GM19099 (cell line): Measurements from ENCODE around the gene SSBP4.
A peak's percentile ranks its signal among the peaks of the same experiment; 100 is the strongest.

ENCODE experiments used
- POLR2A ChIP-seq: IDR thresholded peaks from 3 replicates; pipeline ENCODE4 v1.6.1; 2011; ENCODE audit warnings: low read depth; ENCODE audit not compliant: insufficient read length; ENCODE audit errors: extremely low read depth

The SSBP4 gene

DNA sequence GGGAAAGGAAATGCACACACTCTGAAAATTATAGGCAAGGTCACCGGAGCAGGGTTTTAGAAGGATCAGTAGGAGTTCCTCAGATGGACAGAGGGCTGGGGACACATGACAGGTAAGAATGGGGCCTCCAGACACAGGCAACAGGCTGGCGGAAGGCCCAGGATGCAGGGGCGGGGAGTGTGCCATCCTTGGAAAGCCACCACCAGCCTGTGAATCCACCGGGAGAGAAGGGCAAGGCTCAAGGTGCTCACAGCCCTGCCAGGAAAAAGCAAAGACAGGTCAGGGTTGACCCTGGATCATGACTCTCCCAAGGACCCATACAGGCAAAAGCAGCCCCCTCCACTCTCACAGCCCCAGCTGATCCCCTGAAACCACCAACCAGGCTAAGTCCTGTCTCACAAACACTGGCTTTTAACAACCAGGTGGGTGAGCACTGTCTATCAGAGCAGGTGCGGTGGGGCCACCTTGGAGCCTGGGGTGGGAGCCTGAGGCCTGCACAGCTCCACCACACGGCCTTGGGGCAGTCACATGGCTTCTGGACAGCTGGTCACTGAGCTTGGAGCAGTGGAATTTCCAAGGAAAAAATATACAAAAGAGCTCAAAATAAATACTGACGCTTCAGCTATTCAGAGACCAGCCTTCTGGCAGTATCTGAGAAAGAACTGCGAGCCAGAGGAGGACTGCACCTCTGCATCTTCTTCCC, 54.0 kb downstream of the SSBP4 start:
- no peak for TF ChIP-seq POLR2A

DNA sequence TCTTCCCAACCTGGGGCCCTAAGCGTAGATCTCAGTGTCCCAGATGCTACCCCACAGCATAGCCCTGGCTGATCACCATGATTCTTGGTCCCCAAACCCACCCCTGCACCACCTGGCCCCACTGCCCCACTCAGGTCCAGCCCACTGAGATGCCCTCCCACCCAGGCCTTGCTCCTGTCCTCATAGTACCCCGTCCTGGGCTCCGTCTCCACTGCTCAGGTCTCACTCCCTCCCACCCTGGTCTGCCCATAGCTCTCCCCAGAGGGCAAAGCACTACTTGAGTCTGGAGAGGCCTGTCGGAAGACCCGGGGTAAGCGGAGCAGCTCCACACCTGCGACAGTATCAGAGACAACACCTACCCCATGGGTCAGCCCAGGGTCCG, 54.5 kb downstream of the SSBP4 start:
- TF ChIP-seq POLR2A: no peak

DNA sequence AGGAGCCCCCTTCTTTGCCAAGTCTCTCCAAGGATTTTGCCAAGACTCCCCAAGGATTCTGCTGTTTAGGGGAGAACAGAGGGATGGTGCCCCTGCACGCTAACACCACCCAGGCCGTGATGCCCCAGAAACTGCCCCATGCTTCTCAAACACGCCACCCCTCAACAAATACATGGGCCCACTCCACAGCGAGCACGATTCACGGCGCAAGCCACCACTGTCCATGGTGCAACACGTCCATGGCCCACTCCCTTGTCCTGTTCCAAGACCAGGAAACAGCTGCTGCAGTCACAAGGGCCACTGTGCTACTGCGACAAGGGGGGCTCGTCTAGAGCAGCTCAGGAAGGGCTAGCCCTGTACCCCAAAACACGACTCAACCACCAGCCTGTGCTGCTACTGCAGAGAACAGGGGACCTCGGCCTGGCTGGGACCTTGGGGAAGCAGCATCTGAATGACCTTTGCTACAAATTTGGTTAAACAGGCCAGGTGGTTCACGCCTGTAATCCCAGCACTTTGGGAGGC, 55.2 kb downstream of the SSBP4 start:
- no peak for TF ChIP-seq POLR2A

DNA sequence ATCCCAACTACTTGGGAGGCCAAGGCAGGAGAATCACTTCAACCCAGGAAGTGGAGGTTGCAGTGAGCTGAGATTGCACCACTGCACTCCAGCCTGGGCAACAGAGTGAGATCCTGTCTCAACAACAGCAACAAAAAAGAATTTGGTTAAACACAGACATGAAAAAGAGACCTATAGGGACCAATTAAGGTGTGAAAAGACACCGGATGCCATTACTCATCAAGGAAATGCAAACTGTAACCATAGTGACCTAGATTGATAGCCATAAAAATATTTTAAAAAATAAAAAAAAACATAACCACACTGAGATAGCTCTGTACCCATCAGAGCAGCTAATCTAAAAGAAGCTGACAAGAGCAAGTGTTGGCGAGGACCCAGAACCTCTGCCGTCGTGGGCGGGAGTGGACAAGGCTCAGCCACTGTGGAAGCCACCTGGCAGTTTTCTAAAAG, 55.8 kb downstream of the SSBP4 start:
- TF ChIP-seq POLR2A: no peak

DNA sequence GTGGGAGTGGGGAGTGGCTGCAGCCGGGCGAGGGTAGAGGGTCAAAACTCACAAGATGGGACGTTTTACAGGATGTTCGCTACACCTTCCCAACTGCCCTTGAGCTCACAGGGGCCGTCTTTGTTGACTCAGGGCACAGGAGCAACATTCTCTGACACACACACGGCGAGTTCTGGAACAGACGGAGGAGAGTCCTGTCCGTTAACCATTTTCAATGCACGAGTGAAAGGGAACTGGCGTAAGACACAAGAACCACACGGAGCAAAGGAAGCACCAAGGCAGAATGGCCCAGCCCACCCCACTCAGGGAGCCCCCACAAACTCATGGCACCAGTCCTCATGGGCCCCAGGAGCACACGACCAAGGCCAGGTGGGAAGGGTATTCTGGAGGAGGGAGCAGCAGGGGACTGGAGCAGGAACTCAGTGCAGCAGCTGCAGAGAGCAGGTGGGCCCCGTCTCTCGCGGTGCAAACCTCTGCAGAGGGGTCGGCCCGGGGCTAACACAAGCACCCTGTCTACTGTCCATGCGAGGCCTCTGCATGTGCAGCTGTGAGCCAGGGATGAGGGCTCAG, 56.6 kb downstream of the SSBP4 start:
- no peak for TF ChIP-seq POLR2A

DNA sequence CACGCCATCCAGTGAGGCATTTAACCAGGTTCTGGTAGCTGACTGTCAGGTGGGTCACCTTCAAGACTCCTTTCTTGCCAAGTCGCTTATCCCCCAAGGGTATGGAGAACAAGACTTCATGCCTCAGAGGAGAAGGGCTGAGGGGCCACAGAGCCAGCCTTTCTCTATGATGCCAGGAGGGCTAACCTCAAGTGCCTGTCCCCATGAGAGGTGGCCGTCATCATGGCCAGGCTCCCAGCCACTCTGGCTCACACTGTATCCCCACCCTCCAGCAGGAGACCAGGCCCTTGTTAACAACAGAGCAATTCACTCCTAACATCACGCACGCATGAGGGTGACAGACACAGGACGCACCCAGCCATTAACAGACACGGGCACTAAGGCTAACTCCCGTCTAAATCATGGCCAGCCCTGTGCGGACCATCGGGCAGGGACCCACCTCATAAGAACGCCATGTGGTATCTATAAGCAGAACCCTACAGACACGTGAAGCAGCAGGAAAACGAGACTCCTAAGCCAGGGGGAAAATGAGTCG, 57.4 kb downstream of the SSBP4 start:
- TF ChIP-seq POLR2A: no peak

DNA sequence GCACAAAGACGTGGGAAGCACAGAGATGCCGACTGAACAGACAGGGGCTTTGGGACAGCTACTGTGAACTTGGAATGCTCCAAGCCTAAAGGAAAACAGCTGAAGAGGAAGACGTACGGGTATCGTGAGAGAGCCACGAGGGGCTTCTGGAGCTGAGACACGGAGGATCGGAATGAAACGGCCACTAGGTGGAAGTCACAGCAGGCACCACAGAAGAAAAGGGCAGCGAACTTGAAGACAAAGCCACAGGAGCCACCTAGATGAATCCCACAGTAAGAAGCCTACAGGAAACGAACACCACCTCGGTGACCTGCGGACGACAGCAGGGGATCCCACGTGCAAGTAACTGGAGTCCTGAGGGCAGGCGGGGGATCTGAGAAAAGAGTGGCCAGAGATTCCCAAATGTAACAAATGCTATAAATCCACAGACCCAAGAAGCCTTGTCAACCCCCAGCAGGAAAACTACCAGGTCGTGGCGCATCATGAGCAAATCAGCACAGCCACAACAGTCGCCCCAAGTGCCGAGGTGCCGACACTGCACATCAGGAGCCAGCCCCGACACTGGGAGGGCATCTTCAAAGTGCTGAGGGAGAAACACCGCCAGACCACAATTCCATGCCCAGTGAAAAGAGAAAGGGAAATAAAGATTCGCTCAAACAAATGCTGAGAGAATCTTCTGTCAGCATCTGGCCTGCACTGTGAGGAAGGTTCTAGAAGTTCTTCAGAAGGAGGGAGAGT, 58.0 kb downstream of the SSBP4 start:
- no peak for TF ChIP-seq POLR2A

DNA sequence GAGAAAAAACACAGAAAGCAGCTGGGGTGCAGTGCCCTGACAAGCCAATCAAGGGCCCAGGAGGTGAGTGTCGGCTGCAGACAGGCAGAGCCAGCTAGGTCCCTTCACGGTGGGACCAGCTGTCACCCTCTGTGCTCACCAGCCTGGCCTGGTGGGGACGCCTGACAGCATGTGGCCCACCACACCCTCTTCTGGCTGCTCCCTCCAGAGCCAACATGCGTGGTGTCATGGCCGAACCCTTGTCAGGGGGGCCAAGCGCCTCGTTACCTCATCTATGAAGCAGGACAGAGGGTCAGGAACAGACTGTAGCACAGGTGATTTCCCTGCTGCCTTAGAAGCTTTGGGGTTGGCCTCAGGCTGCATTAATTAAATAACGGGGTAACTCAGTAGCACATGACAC, 58.8 kb downstream of the SSBP4 start:
- TF ChIP-seq POLR2A: no peak

DNA sequence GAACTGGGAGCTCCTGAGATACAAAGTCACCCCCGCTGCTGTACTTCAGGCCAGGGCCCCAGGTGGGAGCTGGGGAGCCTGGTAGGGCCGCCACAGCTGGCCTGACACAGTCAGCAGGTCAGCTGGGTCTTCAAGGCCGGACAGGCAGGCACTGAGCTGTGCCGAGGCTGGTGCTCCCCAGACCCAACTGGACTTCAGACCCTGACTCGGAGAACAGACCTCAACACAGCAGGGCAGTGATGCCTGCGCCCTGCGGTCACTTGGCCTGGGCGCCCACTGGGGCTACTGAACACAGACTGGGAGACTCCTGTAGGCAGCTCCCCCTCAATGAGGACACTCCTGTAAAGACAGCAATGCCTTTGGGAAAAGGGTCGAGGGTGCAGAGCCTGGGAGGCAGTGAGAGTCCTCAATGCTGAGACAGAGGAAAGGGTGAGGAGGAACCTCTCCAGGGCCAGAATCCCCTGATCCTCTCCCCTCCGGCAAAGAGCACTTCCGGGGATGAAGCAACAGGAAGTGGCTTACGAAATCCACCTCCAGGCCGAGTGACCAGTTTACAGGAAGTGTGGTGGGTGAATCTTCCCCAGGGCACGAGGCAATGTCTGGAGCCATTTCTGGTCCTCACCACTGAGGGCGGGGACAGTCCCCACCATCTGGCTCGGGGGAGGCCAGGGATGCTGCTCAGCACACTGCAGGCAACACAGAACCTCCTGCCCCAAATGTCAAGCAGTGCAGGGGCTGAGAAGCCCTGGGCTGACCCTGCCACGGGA, 59.5 kb downstream of the SSBP4 start:
- peak; percentile 24 for TF ChIP-seq POLR2A

DNA sequence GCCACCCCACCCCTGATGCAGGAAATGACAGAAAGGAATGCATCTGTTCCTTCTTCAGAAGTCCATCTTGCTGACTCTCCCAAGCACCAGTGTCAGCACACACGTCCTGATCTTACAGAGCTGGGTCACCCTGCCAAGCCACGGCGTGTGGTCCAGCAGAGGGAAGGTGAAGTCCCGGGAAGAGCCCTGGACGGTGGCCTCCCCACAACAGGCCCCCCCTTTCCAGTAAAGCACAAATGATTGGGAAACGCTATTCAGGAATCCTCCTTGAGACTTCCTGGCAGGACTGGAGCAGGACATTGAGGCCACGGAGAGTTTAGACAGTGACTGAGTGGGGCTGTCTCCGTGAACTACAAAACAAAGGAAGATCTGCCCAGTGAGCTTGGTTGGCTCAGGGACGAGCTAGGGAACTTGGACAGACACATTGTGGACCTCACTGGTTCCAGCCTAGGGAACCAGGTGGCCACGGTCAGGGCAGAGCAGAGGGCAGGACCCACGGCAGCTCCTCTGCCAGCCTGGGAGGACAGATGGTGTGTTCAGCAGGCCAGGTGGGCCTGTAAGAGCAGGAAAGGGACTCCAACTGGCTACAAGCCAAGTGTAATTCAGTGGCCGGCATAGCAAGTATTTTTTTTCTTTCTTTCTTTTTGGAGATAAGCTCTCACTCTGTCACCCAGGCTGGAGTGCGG, 61.0 kb downstream of the SSBP4 start:
- TF ChIP-seq POLR2A: no peak

DNA sequence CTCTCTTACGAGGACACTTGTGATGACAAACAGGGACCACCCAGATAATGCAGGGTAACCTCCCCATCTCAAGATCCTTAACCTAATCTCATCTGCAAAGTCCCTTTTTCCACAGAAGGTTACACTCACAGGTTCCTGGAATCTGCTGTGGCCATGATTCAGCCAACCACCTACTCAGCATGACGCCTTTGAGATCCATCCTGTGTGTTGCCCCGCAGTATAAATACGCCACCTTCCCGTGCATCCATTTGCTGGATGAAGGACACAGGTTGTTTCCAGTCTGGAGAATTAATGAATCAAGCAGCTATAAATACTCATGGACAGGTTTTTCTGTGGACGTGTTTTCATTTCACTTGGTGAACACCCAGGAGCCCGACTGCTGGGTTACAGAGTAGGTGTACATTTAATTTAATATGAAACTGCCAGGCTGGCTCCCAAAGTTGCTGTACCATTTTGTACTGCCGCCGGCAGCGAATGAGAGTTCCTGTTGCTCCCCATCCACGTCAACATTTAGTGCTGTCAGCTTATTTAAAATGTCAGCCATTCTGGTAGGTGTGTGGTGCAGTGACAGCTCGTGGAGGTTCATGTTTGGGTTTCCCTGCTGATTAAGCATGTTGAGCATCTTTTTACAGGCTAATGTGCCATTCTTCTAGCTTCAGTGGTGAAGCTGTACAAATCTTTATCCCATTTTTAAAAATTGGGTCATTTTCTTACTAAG, 62.5 kb downstream of the SSBP4 start:
- TF ChIP-seq POLR2A: no peak

DNA sequence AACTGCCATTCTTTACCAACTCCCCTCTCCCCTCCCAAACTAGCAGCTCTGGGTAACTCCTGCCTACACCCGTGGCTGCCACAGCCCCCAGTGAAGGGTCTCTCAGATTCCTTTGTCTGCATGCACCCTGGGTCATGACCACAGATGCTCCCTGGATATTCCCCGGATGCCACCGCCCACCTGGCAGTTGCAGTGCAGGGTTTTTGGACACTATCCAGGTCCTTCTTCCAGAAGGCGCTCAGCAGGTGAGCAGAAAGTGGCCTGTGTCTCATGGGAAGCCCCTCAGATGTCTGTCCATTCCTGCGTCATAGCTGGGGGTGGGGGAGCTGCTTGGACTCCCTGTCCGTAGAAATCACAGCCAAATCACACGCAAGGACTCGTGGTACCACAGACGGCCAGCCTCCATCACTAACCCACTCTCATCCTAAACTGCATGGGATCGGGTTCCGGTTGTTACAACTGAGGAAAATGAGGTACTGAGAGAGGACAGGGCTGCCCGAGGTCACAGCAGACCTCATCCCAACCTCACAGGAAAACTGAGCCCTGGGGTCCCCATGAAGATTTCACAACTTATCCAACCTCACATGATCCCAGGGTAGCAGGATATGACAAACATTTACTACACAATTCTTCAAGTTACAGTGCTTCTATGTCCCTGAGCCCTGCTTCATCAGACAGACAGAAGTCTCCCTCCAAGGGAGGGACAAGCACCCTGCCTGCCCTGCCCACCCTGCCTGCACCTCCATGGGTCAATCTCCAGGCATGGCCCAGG, 64.1 kb downstream of the SSBP4 start:
- no peak for TF ChIP-seq POLR2A
